ENCODE data around the gene GAREM1. TPM values are rescaled to one million over a fixed set of nuclear protein-coding genes. Genes with fewer than 3 reads are reported as not detected.

Gene GAREM1
- total RNA-seq, 1 donor from 2014 or later, result 8.6 TPM

DNA sequence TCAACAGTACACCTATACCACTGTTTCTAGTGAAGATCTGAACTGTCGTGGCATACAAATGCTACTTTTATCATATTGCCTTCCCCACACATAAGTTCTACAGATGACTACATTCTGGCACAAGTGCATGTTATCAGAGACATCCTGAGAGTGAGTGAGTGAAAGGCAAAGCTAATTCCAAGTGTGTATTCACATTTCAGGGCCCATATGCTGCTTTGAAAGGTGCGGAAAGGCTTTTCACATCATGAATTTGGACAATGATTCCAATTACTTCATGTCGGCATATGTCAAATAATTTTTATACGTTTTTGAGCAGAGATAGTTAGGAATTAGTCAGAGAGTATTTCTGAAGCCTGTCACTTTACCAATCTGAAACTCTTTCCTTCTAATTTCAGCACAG, 101.7 kb downstream of the GAREM1 start:
- no peak for DNase-seq
- Histone ChIP-seq H3K27me3 (ENCODE audit: low read depth) (no peaks in the 10 kb centered on the region), H3K4me1 (peaks cover 40% of the 10 kb centered on the region), H3K36me3 (no peaks in the 10 kb centered on the region), H3K4me3 (no peak overlapping the region), H3K9me3 (replicated peaks) (no peaks in the 10 kb centered on the region), H3K27ac (replicated peaks) (no peak overlapping the region)
- intact Hi-C loops (cut with micrococcal nuclease), result no loop called here
- TF ChIP-seq CTCF (IDR thresholded peaks at IDR 0.05; ENCODE audit: borderline replicate concordance), result no peak

- no peak for TF ChIP-seq CTCF (IDR thresholded peaks at IDR 0.05; ENCODE audit: borderline replicate concordance)
- intact Hi-C loops (cut with micrococcal nuclease), result no loop called here
- Histone ChIP-seq H3K27me3 (ENCODE audit: low read depth) (no peaks in the 10 kb centered on the region), H3K36me3 (no peaks in the 10 kb centered on the region), H3K4me3 (no peak overlapping the region), H3K27ac (replicated peaks) (no peak overlapping the region), H3K9me3 (replicated peaks) (no peaks in the 10 kb centered on the region), H3K4me1 (peaks cover 37% of the 10 kb centered on the region)
- DNase-seq, result no peak
These were observed 102.5 kb downstream of the GAREM1 start for GRCh38 chr18:32368170-32368569.

GRCh38 chr18:32366586-32367538, 103.8 kb downstream of the GAREM1 start:
- Histone ChIP-seq H3K27me3 (ENCODE audit: low read depth) (no peaks in the 10 kb centered on the region), H3K4me1 (peaks cover 25% of the 10 kb centered on the region), H3K27ac (replicated peaks) (no peak overlapping the region), H3K4me3 (no peak overlapping the region), H3K36me3 (no peaks in the 10 kb centered on the region), H3K9me3 (replicated peaks) (no peaks in the 10 kb centered on the region)
- TF ChIP-seq CTCF (IDR thresholded peaks at IDR 0.05; ENCODE audit: borderline replicate concordance), result no peak
- DNase-seq, result no peak
- intact Hi-C loops (cut with micrococcal nuclease), result no loop called here

- Histone ChIP-seq H3K36me3 (no peaks in the 10 kb centered on the region), H3K27me3 (ENCODE audit: low read depth) (no peaks in the 10 kb centered on the region), H3K9me3 (replicated peaks) (no peaks in the 10 kb centered on the region), H3K4me3 (no peak overlapping the region), H3K27ac (replicated peaks) (no peak overlapping the region), H3K4me1 (peaks cover 26% of the 10 kb centered on the region)
- TF ChIP-seq CTCF (IDR thresholded peaks at IDR 0.05; ENCODE audit: borderline replicate concordance), result no peak
- no peak for DNase-seq
- intact Hi-C loops (cut with micrococcal nuclease), result no loop called here
These were observed 108.2 kb downstream of the GAREM1 start for GRCh38 chr18:32362484-32362883.

DNA sequence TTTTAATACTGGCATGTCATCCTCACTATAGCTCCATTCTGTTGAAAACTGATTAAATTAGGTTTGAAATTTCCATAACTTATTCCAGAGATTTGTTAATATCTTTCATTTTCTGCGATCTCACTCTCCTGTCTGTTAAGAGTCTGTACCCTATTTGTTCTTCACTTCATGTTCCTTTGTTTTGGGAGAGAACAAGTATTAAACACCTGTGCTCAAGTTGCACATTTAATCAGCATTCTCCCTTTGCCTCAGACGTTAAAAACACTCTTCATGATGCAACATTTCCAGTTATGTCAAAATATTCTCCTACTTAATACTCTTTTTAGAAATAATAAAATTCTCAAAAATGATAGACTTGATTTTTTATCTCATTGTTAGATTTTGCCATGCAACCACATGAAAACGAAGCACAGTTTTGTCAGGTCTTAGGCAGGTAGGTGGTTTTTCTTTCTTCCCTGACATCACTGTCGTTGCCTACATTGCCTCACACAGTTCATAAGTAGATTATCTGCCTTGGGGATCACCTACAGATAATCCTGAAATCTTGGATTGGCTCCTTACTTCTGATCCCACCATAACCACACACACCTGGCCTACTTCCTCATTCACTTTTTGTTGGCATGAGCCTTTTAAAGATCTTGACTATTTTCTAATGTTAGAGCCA, 109.9 kb downstream of the GAREM1 start:
- TF ChIP-seq CTCF (IDR thresholded peaks at IDR 0.05; ENCODE audit: borderline replicate concordance), result no peak
- no peak for DNase-seq
- H3K36me3 ChIP-seq, result no peaks in the 10 kb centered on the region
- H3K9me3 ChIP-seq (replicated peaks), result no peaks in the 10 kb centered on the region
- H3K4me1 ChIP-seq, result peaks cover 33% of the 10 kb centered on the region
- H3K27ac ChIP-seq (replicated peaks), result no peak overlapping the region
- H3K4me3 ChIP-seq, result no peak overlapping the region
- H3K27me3 ChIP-seq (ENCODE audit: low read depth), result no peaks in the 10 kb centered on the region
- intact Hi-C loops (cut with micrococcal nuclease), result no loop called here

Data from left ventricle myocardium inferior (tissue), 1 donor.